B cell (primary cell): ENCODE measurements around the gene KLHL22.

Experiments used
- EZH2 ChIP-seq: IDR thresholded peaks from 2 replicates; pipeline ENCODE4 v1.6.1; 2012; ENCODE audit warnings: borderline replicate concordance, low read depth, mild to moderate bottlenecking, moderate library complexity, low read length; ENCODE audit not compliant: insufficient read depth, poor library complexity, severe bottlenecking
- TF ChIP-seq, protein P1 (sequence below): fragments of 200-600 bp; IDR thresholded peaks from one replicate; pipeline ENCODE4 v1.8.0; 2022; ENCODE audit warnings: antibody characterized with exemption, mild to moderate bottlenecking

DNA sequence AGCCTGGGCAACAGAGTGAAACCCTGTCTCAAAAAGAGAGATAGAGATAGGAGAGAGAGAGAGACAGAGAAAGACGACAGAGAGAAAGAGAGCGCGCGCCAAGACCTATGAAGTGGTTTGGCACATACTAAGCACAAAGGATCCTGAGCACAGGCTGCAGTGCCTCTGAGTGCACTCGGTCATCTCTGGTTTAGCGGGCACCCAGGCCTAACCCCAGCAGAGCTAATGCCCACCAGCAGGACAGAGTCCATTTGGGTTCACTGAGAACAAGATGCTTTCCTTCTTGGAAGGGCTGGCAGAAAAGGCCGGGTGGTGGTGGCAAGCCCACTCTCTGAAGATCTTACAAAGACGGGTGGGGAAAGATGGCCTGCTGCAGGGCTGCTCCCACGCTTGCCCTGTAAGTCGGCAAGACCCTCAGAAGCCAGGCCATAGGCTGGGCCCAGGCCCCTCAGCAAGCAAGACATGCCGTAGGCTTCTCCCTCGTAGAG is 61.3 kb downstream of the KLHL22 start:
- TF ChIP-seq EZH2 = no peak
- TF ChIP-seq, protein P1, sequence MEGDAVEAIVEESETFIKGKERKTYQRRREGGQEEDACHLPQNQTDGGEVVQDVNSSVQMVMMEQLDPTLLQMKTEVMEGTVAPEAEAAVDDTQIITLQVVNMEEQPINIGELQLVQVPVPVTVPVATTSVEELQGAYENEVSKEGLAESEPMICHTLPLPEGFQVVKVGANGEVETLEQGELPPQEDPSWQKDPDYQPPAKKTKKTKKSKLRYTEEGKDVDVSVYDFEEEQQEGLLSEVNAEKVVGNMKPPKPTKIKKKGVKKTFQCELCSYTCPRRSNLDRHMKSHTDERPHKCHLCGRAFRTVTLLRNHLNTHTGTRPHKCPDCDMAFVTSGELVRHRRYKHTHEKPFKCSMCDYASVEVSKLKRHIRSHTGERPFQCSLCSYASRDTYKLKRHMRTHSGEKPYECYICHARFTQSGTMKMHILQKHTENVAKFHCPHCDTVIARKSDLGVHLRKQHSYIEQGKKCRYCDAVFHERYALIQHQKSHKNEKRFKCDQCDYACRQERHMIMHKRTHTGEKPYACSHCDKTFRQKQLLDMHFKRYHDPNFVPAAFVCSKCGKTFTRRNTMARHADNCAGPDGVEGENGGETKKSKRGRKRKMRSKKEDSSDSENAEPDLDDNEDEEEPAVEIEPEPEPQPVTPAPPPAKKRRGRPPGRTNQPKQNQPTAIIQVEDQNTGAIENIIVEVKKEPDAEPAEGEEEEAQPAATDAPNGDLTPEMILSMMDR = no peak
